Liver (tissue), 9 donors: ENCODE data around the gene SHISA3. TPM values are rescaled to one million over a fixed set of nuclear protein-coding genes. Genes with fewer than 3 reads are reported as not detected.

Source experiments
- DNase-seq: peaks from one replicate; pipeline ENCODE4 v3.0.0-alpha.2; 2017; ENCODE audit warnings: low spot score
- H3K27ac ChIP-seq, 2 donors: one replicate each; pipeline ENCODE4 v1.7.0; 2013; ENCODE audit warnings: inconsistent platforms in 2 of 2, low read length in 2 of 2, control low read depth in 1 of 2, low read depth in 1 of 2, mild to moderate bottlenecking in 1 of 2
- H3K27me3 ChIP-seq, 4 donors: one replicate each; pipeline versions ENCODE4 v1.6.1 to v1.7.0; 2013; ENCODE audit warnings: low read length in 3 of 4, inconsistent platforms in 1 of 4, mild to moderate bottlenecking in 1 of 4, moderate library complexity in 1 of 4; ENCODE audit not compliant: control insufficient read depth in 4 of 4, insufficient read depth in 4 of 4
- H3K36me3 ChIP-seq, 4 donors: one replicate each; pipeline versions ENCODE4 v1.6.1 to v1.7.0; 2013; ENCODE audit warnings: low read length in 3 of 4, mild to moderate bottlenecking in 3 of 4, low read depth in 1 of 4, moderate library complexity in 1 of 4; ENCODE audit not compliant: control insufficient read depth in 4 of 4, insufficient read depth in 3 of 4
- H3K4me1 ChIP-seq, 4 donors: one replicate each; pipeline versions ENCODE4 v1.6.1 to v1.7.0; 2013; ENCODE audit warnings: low read length in 3 of 4, mild to moderate bottlenecking in 3 of 4, moderate library complexity in 1 of 4; ENCODE audit not compliant: control insufficient read depth in 4 of 4, insufficient read depth in 4 of 4
- H3K4me3 ChIP-seq, 3 donors: one replicate each; pipeline versions ENCODE4 v1.6.1 to v1.7.0; 2013; ENCODE audit warnings: low read length in 3 of 3, control low read depth in 1 of 3, low read depth in 1 of 3, mild to moderate bottlenecking in 1 of 3
- H3K9ac ChIP-seq, 2 donors: one replicate each; pipeline ENCODE4 v1.7.0; 2013; ENCODE audit warnings: low read length in 2 of 2, mild to moderate bottlenecking in 2 of 2, moderate library complexity in 2 of 2, control low read depth in 1 of 2, low read depth in 1 of 2
- H3K9me3 ChIP-seq, 4 donors: one replicate each; pipeline versions ENCODE4 v1.6.1 to v1.7.0; 2013; ENCODE audit warnings: low read length in 3 of 4; ENCODE audit not compliant: control insufficient read depth in 4 of 4
- ATF3 ChIP-seq: IDR thresholded peaks from 2 replicates; pipeline ENCODE4 v1.6.1; 2016; ENCODE audit warnings: antibody characterized with exemption
- EGR1 ChIP-seq, 2 donors: IDR thresholded peaks; 2 replicates each; pipeline ENCODE4 v1.6.1; 2016 to 2018; ENCODE audit warnings: antibody characterized with exemption in 2 of 2, low read depth in 2 of 2
- FOXA1 ChIP-seq: IDR thresholded peaks from 2 replicates; pipeline ENCODE4 v1.6.1; 2016; ENCODE audit warnings: antibody characterized with exemption
- FOXA2 ChIP-seq: IDR thresholded peaks from 2 replicates; pipeline ENCODE4 v1.6.1; 2016; ENCODE audit warnings: antibody characterized with exemption
- GABPA ChIP-seq, 2 donors: IDR thresholded peaks in 1 of 2; conservative IDR thresholded peaks in 1 of 2; 2 replicates each; pipeline ENCODE4 v1.6.1; 2016; ENCODE audit warnings: antibody characterized with exemption in 2 of 2, mild to moderate bottlenecking in 1 of 2, moderate library complexity in 1 of 2
- HNF4A ChIP-seq, 2 donors: conservative IDR thresholded peaks; 2 replicates each; pipeline ENCODE4 v1.6.1; 2016; ENCODE audit warnings: antibody characterized with exemption in 2 of 2, mild to moderate bottlenecking in 2 of 2
- HNF4G ChIP-seq: IDR thresholded peaks from 2 replicates; pipeline ENCODE4 v1.6.1; 2016; ENCODE audit warnings: antibody characterized with exemption
- JUND ChIP-seq, 2 donors: IDR thresholded peaks; 2 replicates each; pipeline ENCODE4 v1.6.1; 2016; ENCODE audit warnings: antibody characterized with exemption in 2 of 2
- MAX ChIP-seq: IDR thresholded peaks from 2 replicates; pipeline ENCODE4 v1.6.1; 2016; ENCODE audit warnings: antibody characterized with exemption
- NR2F2 ChIP-seq: IDR thresholded peaks from 2 replicates; pipeline ENCODE4 v1.6.1; 2016; ENCODE audit warnings: antibody characterized with exemption
- RAD21 ChIP-seq, 2 donors: IDR thresholded peaks; 2 replicates each; pipeline ENCODE4 v1.6.1; 2016; ENCODE audit warnings: antibody characterized with exemption in 2 of 2, mild to moderate bottlenecking in 2 of 2
- REST ChIP-seq: IDR thresholded peaks from 2 replicates; pipeline ENCODE4 v1.6.1; 2016; ENCODE audit warnings: antibody characterized with exemption, mild to moderate bottlenecking
- RXRA ChIP-seq, 2 donors: IDR thresholded peaks; 2 replicates each; pipeline ENCODE4 v1.6.1; 2017 to 2018; ENCODE audit warnings: antibody characterized with exemption in 2 of 2, mild to moderate bottlenecking in 1 of 2
- SP1 ChIP-seq: IDR thresholded peaks from 2 replicates; pipeline ENCODE4 v1.6.1; 2018; ENCODE audit warnings: antibody characterized with exemption, mild to moderate bottlenecking
- TAF1 ChIP-seq: conservative IDR thresholded peaks from 2 replicates; pipeline ENCODE4 v1.6.1; 2016; ENCODE audit warnings: antibody characterized with exemption, mild to moderate bottlenecking
- YY1 ChIP-seq: IDR thresholded peaks from 2 replicates; pipeline ENCODE4 v1.6.1; 2016; ENCODE audit warnings: antibody characterized with exemption, mild to moderate bottlenecking
- ZBTB33 ChIP-seq: IDR thresholded peaks from 2 replicates; pipeline ENCODE4 v1.6.1; 2016; ENCODE audit warnings: antibody characterized with exemption
- WGBS: extraction: QIAGEN DNeasy Blood & Tissue Kit; methylation state at CpG from one replicate; pipeline ENCODE4 v1.1.7; 2013; 5-methylcytosine and 5-hydroxymethylcytosine counted together
- polyA plus RNA-seq, 2 donors: library from polyadenylated mRNA; stranded (reverse) in 1 of 2; unstranded in 1 of 2; fragments of 200-250 nt in 1 of 2; fragments of >200 nt in 1 of 2; fragmentation: Nextera tagmentation in 1 of 2; extraction: Ambion mirVana in 1 of 2; gene quantifications; one replicate each; pipeline versions ENCODE4 v1.2.1 to v1.2.3, GENCODE V29; 2013 to 2015
- total RNA-seq, 2 donors: library from RNA; depleted of rRNA; stranded (reverse); fragments of >200 nt; gene quantifications; one replicate each; pipeline ENCODE4 v1.2.3, GENCODE V29; 2014
- donor health status: healthy.
- donor health status: healthy.
- donor health status: healthy.
- donor health status: healthy.
- donor health status: healthy.

SHISA3 gene
- total and polyA plus RNA-seq, 4 donors: 0.25 to 0.63 (median 0.56) TPM; not detected in 1

GRCh38 chr4:42401171-42401570 lies 3.9 kb downstream of the SHISA3 start:
- H3K36me3 ChIP-seq: peaks cover 0 to 2% (median 0%) of the 10 kb centered on the region in 4 donors
- TF ChIP-seq HNF4A (conservative IDR thresholded peaks at IDR 0.05) (no peak), REST (no peak), YY1 (no peak), MAX (no peak)
- no peak for DNase-seq
- peaks cover 2 to 18% (median 8%) of the 10 kb centered on the region in 4 donors for H3K27me3 ChIP-seq
- peaks cover 0 to 3% (median 0%) of the 10 kb centered on the region in 4 donors for H3K9me3 ChIP-seq
- WGBS: 66% methylated on average over 9 of the region's 9 CpGs
- no peak overlapping the region for H3K9ac ChIP-seq
- no peak overlapping the region for H3K4me3 ChIP-seq
- H3K27ac ChIP-seq: no peak overlapping the region
- peaks cover 16 to 29% (median 19%) of the 10 kb centered on the region in 4 donors for H3K4me1 ChIP-seq

- H3K4me1 ChIP-seq: peaks cover 0 to 2% (median 0%) of the 10 kb centered on the region in 4 donors
- no peak for DNase-seq
- peaks cover 0 to 3% (median 0%) of the 10 kb centered on the region in 4 donors for H3K9me3 ChIP-seq
- WGBS: 74% methylated on average over 6 of the region's 6 CpGs
- H3K27ac ChIP-seq: no peak overlapping the region
- H3K4me3 ChIP-seq: no peak overlapping the region
- no peak overlapping the region for H3K9ac ChIP-seq
- peaks cover 0 to 10% (median 3%) of the 10 kb centered on the region in 4 donors for H3K27me3 ChIP-seq
- peaks cover 0 to 2% (median 0%) of the 10 kb centered on the region in 4 donors for H3K36me3 ChIP-seq
- TF ChIP-seq SP1 (no peak), RXRA (IDR thresholded peaks at IDR 0.05) (no peak), EGR1 (IDR thresholded peaks at IDR 0.05; ENCODE audit: low read depth in 2 of 2) (no peak), HNF4G (no peak), GABPA (IDR thresholded peaks at IDR 0.05 in 1 of 2, conservative IDR thresholded peaks at IDR 0.05 in 1 of 2) (no peak), FOXA1 (no peak), ZBTB33 (no peak), RAD21 (IDR thresholded peaks at IDR 0.05) (no peak), JUND (IDR thresholded peaks at IDR 0.05) (no peak), FOXA2 (no peak)
Observed at GRCh38 chr4:42404001-42404400, 6.7 kb downstream of the SHISA3 start.

- no peak overlapping the region for H3K4me3 ChIP-seq
- no peaks in the 10 kb centered on the region for H3K4me1 ChIP-seq
- peaks cover 0 to 2% (median 0%) of the 10 kb centered on the region in 4 donors for H3K36me3 ChIP-seq
- H3K27me3 ChIP-seq: no peaks in the 10 kb centered on the region
- H3K9me3 ChIP-seq: peaks cover 0 to 3% (median 0%) of the 10 kb centered on the region in 4 donors
- 85% methylated on average over 3 of the region's 3 CpGs for WGBS
- H3K9ac ChIP-seq: no peak overlapping the region
- no peak for DNase-seq
- H3K27ac ChIP-seq: no peak overlapping the region
- no peak for TF ChIP-seq REST
- no peak for TF ChIP-seq GABPA (IDR thresholded peaks at IDR 0.05 in 1 of 2, conservative IDR thresholded peaks at IDR 0.05 in 1 of 2)
- TF ChIP-seq HNF4G: no peak
- TF ChIP-seq TAF1: no peak
- no peak for TF ChIP-seq ATF3
- TF ChIP-seq NR2F2: no peak
- TF ChIP-seq RXRA (IDR thresholded peaks at IDR 0.05): no peak
- no peak for TF ChIP-seq SP1
- TF ChIP-seq JUND (IDR thresholded peaks at IDR 0.05): no peak
- no peak for TF ChIP-seq FOXA2
- no peak for TF ChIP-seq RAD21 (IDR thresholded peaks at IDR 0.05)
Observed at GRCh38 chr4:42410446-42410845, 13.2 kb downstream of the SHISA3 start.
